GM18526 (cell line): ENCODE results near the gene OR3A2.

Experiments used
- POLR2A ChIP-seq: IDR thresholded peaks from 3 replicates; pipeline ENCODE4 v1.6.1; 2011; ENCODE audit not compliant: insufficient read length; ENCODE audit errors: extremely low read depth

OR3A2 gene

DNA sequence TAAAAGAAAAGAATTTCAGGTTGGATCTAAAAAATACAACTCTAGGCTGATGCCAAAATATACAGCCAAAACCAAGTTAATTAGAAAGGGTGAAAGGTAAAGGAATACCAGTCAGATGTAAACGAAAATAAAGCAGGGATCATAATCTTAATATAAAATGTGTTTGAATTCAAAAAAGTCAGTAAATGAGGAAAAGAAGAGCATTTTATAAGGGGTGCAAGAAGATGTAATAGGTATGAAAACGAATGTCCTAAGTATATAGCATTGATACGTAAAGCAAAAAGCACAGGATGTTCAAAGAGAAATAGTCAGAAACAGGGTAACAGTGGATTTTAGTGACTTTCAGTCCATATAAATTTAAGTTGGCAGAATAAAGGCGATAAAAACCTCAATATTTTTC lies 90.5 kb downstream of the OR3A2 start:
- no peak for TF ChIP-seq POLR2A

DNA sequence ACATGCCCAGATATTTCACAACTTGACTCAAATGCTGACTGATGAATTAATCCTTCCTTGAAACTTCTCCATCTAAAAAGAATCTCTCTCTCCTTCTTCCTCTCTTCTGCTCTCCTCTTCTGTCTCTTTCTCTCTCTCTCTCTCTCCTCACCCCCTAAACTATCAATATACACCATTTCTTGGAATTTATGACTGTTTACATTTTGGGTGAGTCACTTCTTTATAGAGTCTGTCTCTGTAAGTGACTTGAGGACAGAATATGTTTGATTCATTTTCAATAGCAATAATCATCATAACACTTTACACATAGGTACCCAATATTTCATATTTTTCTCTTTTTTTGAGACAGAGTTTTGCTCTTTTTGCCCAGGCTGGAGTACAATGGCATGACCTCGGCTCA lies 103.2 kb downstream of the OR3A2 start:
- TF ChIP-seq POLR2A: no peak

DNA sequence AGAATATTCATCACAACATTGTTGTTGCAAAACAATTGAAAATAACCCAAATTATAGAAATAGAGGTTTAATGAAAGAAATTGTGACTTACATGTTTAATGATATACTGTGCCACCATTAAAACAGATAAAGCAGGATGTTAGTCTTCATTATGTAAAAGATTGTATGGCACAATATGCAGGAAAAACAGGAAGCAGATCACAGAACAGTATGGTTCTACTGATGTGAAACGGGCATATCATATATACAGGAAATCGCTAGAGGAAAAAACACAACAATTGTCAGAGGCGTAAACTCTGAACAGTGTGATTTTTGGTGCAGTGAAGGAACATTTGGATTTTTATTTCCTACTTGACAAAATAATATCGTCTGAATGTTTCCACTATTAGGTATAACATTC lies 110.0 kb downstream of the OR3A2 start:
- TF ChIP-seq POLR2A: no peak

GRCh38 chr17:3271072-3271848 lies 114.8 kb downstream of the OR3A2 start:
- TF ChIP-seq POLR2A: no peak

DNA sequence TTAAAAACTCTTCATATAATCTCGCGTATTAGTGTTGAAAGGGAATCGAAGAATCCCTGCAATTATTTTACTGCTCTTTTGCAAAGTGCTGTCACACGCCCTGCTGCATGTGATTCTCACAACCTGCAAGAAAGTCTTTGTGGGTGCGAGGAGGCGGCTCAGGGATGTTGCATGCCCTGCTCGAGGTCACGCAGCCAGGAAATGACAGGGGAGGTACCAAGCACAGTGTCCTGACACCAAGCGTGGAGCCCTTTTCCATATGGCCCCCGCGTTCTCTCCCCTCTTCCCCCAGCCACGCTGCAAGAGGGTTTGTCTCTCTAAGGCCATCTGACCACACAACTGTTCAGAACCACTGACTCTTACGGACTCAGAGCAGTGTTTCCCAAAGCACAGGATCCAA lies 125.5 kb downstream of the OR3A2 start:
- no peak for TF ChIP-seq POLR2A

- TF ChIP-seq POLR2A: no peak
Measured at GRCh38 chr17:3260163-3260562, 125.9 kb downstream of the OR3A2 start.

DNA sequence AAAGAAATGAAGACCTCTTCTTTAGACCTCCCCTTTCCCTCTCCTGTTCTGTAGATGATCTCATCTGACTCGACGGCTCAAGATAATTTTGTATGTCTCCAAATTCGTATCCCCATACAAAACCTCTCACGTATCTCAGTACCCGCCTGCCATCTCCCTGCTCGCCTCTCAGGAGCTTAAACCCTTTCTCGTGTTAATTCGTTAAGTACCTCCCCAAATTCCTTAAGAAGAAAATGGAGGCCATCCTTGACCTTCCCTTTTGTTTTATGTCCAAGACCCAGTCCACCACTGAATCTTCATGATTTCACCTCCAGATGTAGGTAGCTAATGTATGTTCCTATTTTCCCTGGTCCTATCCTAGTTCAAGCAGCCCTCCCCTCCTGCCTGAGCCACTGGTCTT lies 129.5 kb downstream of the OR3A2 start:
- no peak for TF ChIP-seq POLR2A
